Esophagus squamous epithelium (tissue), 5 donors: Measurements from ENCODE around the gene EEF1E1. TPM values are rescaled to one million over a fixed set of nuclear protein-coding genes. Genes with fewer than 3 reads are reported as not detected.
"Not testable (repeated sequence)": the region's sequence is repeated elsewhere in the genome, so short reads cannot be mapped to it uniquely, and the experiment has no call there.

ENCODE experiments used
- DNase-seq: peaks from one replicate; lab custom pipeline; 2025; lab: John Stamatoyannopoulos, UW
- H3K27ac ChIP-seq, 4 donors: fragments of 200-600 bp; sonication (generic); one replicate each; pipeline ENCODE4 v1.5.1; 2016 to 2019; ENCODE audit warnings: mild to moderate bottlenecking in 1 of 4
- H3K27me3 ChIP-seq, 4 donors: fragments of 200-600 bp; sonication (generic); 1 replicate in 3 of 4; 2 replicates in 1 of 4; pipeline versions ENCODE4 v1.5.1 to v1.6.0; 2017 to 2021; ENCODE audit warnings: antibody characterized with exemption in 1 of 4
- H3K36me3 ChIP-seq, 3 donors: fragments of 200-600 bp; sonication (generic); one replicate each; pipeline ENCODE4 v1.5.1; 2016 to 2019
- H3K4me1 ChIP-seq, 3 donors: fragments of 200-600 bp; sonication (generic); one replicate each; pipeline ENCODE4 v1.5.1; 2017 to 2019
- H3K4me3 ChIP-seq, 4 donors: fragments of 200-600 bp; sonication (generic); 1 replicate in 3 of 4; 2 replicates in 1 of 4; pipeline ENCODE4 v1.5.1; 2016 to 2019; ENCODE audit warnings: mild to moderate bottlenecking in 2 of 4, moderate library complexity in 1 of 4
- H3K9me3 ChIP-seq, 3 donors: fragments of 200-600 bp; sonication (generic); one replicate each; pipeline ENCODE4 v1.5.1; 2016 to 2019
- POLR2A ChIP-seq, 4 donors: fragments of 450-650 bp; IDR thresholded peaks; one replicate each; pipeline ENCODE4 v1.6.1; 2017; ENCODE audit warnings: antibody characterized with exemption in 4 of 4, mild to moderate bottlenecking in 4 of 4, moderate library complexity in 3 of 4
- WGBS, 2 donors: methylation state at CpG; one replicate each; pipeline ENCODE4 v1.1.5; 2018; 5-methylcytosine and 5-hydroxymethylcytosine counted together
- intact Hi-C: fragments of 100-400 bp; cut with DNase I; formaldehyde crosslinking; loops from one replicate; pipeline ENCODE4 v1.15.0; 2022
- total RNA-seq, 4 donors: library from RNA; depleted of rRNA; stranded (reverse); fragments of >200 nt; gene quantifications; one replicate each; pipeline ENCODE4 v1.1.0, GENCODE V29; 2016
- TF ChIP-seq, protein P1 (sequence below), 6 experiments: fragments of 450-650 bp in 4 of 6; fragments of 200-600 bp in 2 of 6; sonication (generic) in 2 of 6; IDR thresholded peaks; one replicate each; pipeline ENCODE4 v1.5.1; 2016 to 2019; ENCODE audit warnings: antibody characterized with exemption in 6 of 6, mild to moderate bottlenecking in 4 of 6, moderate library complexity in 4 of 6
- donor health status: DM: yes; HTN: yes; CAD: no.

EEF1E1 gene
- total RNA-seq, 4 donors from 2014 or later: 18.6 to 67.3 (median 56.3) TPM

DNA sequence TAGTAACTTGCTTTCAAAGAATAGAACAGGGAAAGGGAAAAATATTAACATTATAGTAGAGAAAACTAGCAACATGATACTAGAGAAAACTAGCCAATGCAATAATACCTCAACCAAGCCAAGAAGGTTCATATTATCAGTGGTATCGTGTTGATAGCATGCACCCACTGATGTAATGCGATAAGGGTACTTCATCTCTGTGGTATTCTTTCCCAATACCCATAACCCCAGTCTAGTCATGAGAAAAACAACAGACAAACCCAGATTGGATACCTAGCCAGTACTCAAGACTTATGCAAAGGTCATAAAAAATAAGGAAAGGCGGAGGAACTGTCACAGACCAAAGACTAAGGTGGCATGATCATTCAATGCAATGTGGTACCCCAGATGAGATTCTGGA, 59.1 kb downstream of the EEF1E1 start:
- TF ChIP-seq, protein P1, sequence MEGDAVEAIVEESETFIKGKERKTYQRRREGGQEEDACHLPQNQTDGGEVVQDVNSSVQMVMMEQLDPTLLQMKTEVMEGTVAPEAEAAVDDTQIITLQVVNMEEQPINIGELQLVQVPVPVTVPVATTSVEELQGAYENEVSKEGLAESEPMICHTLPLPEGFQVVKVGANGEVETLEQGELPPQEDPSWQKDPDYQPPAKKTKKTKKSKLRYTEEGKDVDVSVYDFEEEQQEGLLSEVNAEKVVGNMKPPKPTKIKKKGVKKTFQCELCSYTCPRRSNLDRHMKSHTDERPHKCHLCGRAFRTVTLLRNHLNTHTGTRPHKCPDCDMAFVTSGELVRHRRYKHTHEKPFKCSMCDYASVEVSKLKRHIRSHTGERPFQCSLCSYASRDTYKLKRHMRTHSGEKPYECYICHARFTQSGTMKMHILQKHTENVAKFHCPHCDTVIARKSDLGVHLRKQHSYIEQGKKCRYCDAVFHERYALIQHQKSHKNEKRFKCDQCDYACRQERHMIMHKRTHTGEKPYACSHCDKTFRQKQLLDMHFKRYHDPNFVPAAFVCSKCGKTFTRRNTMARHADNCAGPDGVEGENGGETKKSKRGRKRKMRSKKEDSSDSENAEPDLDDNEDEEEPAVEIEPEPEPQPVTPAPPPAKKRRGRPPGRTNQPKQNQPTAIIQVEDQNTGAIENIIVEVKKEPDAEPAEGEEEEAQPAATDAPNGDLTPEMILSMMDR (IDR thresholded peaks at IDR 0.05): no peak
- TF ChIP-seq POLR2A (IDR thresholded peaks at IDR 0.05): no peak
- DNase-seq: no peak
- 56 to 71% methylated on average over 3 of the region's 3 CpGs for WGBS, 2 donors

DNA sequence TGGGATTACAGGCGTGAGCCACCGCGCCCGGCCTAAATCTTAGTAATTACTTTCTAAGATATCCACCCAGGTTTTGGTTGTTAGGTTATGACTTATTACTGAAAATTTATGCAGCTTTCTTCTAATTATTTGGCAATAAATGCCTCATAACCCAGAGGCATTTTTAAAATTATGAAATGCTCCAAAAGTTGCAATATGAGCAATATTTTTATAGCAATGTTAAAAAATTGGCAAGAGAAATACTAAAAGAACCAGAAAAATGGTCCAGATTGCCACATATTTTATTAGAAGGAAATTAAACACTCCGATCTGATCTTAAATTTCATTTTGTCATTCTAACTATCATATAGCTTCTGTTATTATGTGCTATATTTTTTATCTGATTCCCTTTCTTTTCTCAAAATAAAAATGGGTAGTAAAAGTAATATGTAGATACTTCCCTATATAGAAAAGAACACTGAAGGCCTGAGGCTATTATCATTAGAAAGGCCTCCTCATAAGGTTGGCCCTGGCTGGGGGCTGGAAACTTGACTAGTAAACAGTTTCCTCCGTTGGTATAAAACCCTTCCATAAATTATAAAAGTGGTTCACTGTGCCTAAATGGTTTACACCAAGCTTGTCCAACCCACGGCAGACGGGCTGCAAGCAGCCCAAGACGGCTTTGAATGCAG, 60.3 kb downstream of the EEF1E1 start:
- Histone ChIP-seq H3K27ac (no peak overlapping the region), H3K4me3 (no peak overlapping the region), H3K27me3 (no peaks in the 10 kb centered on the region), H3K36me3 (peaks cover 0 to 37% (median 4%) of the 10 kb centered on the region in 3 donors), H3K9me3 (no peaks in the 10 kb centered on the region), H3K4me1 (no peaks in the 10 kb centered on the region)
- 88 to 91% methylated on average over 9 of the region's 9 CpGs for WGBS, 2 donors
- no peak for DNase-seq
- TF ChIP-seq POLR2A (IDR thresholded peaks at IDR 0.05): no peak
- TF ChIP-seq, protein P1 (IDR thresholded peaks at IDR 0.05): no peak
- intact Hi-C loops: no loop called here

More for the DNA sequence above, 59.1 kb downstream of the EEF1E1 start:
- no peak overlapping the region for H3K4me3 ChIP-seq
- no peak overlapping the region for H3K27ac ChIP-seq
- peaks cover 0 to 10% (median 7%) of the 10 kb centered on the region in 3 donors for H3K4me1 ChIP-seq
- peaks cover 0 to 37% (median 4%) of the 10 kb centered on the region in 3 donors for H3K36me3 ChIP-seq
- no peaks in the 10 kb centered on the region for H3K9me3 ChIP-seq
- intact Hi-C loops: no loop called here
- no peaks in the 10 kb centered on the region for H3K27me3 ChIP-seq

DNA sequence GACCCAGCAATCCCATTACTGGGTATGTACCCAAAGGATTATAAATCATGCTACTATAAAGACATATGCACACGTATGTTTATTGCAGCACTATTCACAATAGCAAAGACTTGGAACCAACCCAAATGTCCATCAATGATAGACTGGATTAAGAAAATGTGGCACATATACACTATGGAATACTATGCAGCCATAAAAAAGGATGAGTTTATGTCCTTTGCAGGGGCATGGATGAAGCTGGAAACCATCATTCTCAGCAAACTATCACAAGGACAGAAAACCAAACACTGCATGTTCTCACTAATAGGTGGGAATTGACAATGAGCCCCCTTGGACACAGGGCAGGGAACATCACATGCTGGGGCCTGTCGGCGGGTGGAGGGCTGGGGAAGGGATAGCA, 68.2 kb downstream of the EEF1E1 start:
- 83 to 100% methylated on average over 2 to 3 of the region's 3 CpGs for WGBS, 2 donors
- DNase-seq, intact Hi-C loops, H3K4me1 ChIP-seq, H3K27ac ChIP-seq, H3K27me3 ChIP-seq, H3K4me3 ChIP-seq, H3K9me3 ChIP-seq: not testable (repeated sequence)
- peaks cover 0 to 16% (median 0%) of the 10 kb centered on the region in 3 donors for H3K36me3 ChIP-seq

DNA sequence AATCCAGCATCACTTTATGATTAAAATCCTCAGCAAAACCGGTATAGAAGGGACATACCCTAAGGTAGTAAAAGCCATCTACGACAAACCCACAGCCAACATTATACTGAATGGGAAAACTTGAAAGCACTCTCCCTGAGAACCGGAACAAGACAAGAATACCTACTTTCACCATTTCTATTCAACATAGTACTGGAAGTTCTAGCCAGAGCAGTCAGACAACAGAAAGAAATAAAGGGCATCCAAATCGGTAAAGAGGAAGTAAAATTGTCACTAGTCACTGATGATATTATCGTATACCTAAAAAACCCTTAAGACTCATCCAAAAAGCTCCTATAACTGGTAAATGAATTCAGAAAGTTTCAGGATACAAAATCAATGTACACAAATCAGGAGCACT, 71.4 kb downstream of the EEF1E1 start:
- 80 to 88% methylated on average over 5 of the region's 5 CpGs for WGBS, 2 donors
- Histone ChIP-seq H3K4me3 (no peak overlapping the region), H3K27me3 (no peaks in the 10 kb centered on the region), H3K9me3 (no peaks in the 10 kb centered on the region), H3K4me1 (peaks cover 0 to 4% (median 2%) of the 10 kb centered on the region in 3 donors), H3K36me3 (peaks cover 0 to 10% (median 0%) of the 10 kb centered on the region in 3 donors), H3K27ac (no peak overlapping the region)
- intact Hi-C loops: no loop called here
- DNase-seq: no peak
- TF ChIP-seq, protein P1 (IDR thresholded peaks at IDR 0.05): no peak
- TF ChIP-seq POLR2A (IDR thresholded peaks at IDR 0.05): no peak

Other genes starting within 250 kb of the EEF1E1 start
- gene TXNDC5, start 191.8 kb downstream of the EEF1E1 start, total RNA-seq: 100 to 1,000 TPM in 2 of 4 donors, 10 to 100 TPM in 2; 51.9 to 125 (median 104) TPM
- 10 to 100 TPM in 2 of 4 donors, 1 to 10 TPM in 2; 4.1 to 12.4 (median 9.0) TPM for gene BLOC1S5, start 38.2 kb downstream of the EEF1E1 start, total RNA-seq